Measurements from ENCODE around the gene FLT4. TPM values are rescaled to one million over a fixed set of nuclear protein-coding genes. Genes with fewer than 3 reads are reported as not detected.
"Not testable (repeated sequence)": the region's sequence is repeated elsewhere in the genome, so short reads cannot be mapped to it uniquely, and the experiment has no call there.

FLT4 gene
- total RNA-seq, 6 experiments from 2014 or later: 5.3 to 15.1 (median 8.0) TPM

GRCh38 chr5:180688330-180689070, 39.1 kb upstream of the FLT4 start:
- intact Hi-C loops (cut with DNase I): no loop called here
- TF ChIP-seq CTCF (IDR thresholded peaks at IDR 0.05): no peak
- Histone ChIP-seq H3K4me3 (no peak overlapping the region), H3K27ac (no peak overlapping the region), H3K27me3 (no peaks in the 10 kb centered on the region), H3K4me1 (no peaks in the 10 kb centered on the region), H3K36me3 (no peaks in the 10 kb centered on the region), H3K9me3 (no peaks in the 10 kb centered on the region)
- no peak for DNase-seq
- no peak for ATAC-seq
- 42% methylated on average over 8 of the region's 8 CpGs for WGBS (ENCODE audit: insufficient coverage, low coverage, low lambda C conversion rate, missing lambda C conversion rate)

- ATAC-seq; H3K4me3 ChIP-seq; H3K27me3 ChIP-seq; H3K9me3 ChIP-seq; intact Hi-C loops (cut with DNase I); H3K36me3 ChIP-seq; H3K27ac ChIP-seq; H3K4me1 ChIP-seq; DNase-seq: not testable (repeated sequence)
- 44% methylated on average over 10 of the region's 12 CpGs for WGBS (ENCODE audit: insufficient coverage, low coverage, low lambda C conversion rate, missing lambda C conversion rate)
Observed at GRCh38 chr5:180686799-180687198, 37.4 kb upstream of the FLT4 start.

- ATAC-seq: no peak
- Histone ChIP-seq H3K9me3 (no peaks in the 10 kb centered on the region), H3K4me3 (no peak overlapping the region), H3K4me1 (no peaks in the 10 kb centered on the region), H3K36me3 (no peaks in the 10 kb centered on the region), H3K27ac (no peak overlapping the region), H3K27me3 (no peaks in the 10 kb centered on the region)
- DNase-seq: no peak
- no peak for TF ChIP-seq POLR2A (IDR thresholded peaks at IDR 0.05)
- TF ChIP-seq CTCF (IDR thresholded peaks at IDR 0.05): no peak
- intact Hi-C loops (cut with DNase I): no loop called here
- 68% methylated on average over 13 of the region's 15 CpGs for WGBS (ENCODE audit: insufficient coverage, low coverage, low lambda C conversion rate, missing lambda C conversion rate)
Observed at GRCh38 chr5:180684623-180685161, 35.3 kb upstream of the FLT4 start.

- TF ChIP-seq POLR2A (IDR thresholded peaks at IDR 0.05) (no peak), CTCF (IDR thresholded peaks at IDR 0.05) (no peak)
- no peaks in the 10 kb centered on the region for H3K36me3 ChIP-seq
- no peak overlapping the region for H3K27ac ChIP-seq
- H3K9me3 ChIP-seq: no peaks in the 10 kb centered on the region
- intact Hi-C loops (cut with DNase I): no loop called here
- H3K27me3 ChIP-seq: no peaks in the 10 kb centered on the region
- 58% methylated on average over 6 of the region's 6 CpGs for WGBS (ENCODE audit: insufficient coverage, low coverage, low lambda C conversion rate, missing lambda C conversion rate)
- H3K4me3 ChIP-seq: no peak overlapping the region
- no peaks in the 10 kb centered on the region for H3K4me1 ChIP-seq
- ATAC-seq (no peak), DNase-seq (no peak)
Observed at GRCh38 chr5:180683220-180683922, 34.0 kb upstream of the FLT4 start.

GRCh38 chr5:180682560-180682959, 33.2 kb upstream of the FLT4 start:
- Histone ChIP-seq H3K4me3 (no peak overlapping the region), H3K4me1 (no peaks in the 10 kb centered on the region), H3K9me3 (no peaks in the 10 kb centered on the region), H3K27ac (no peak overlapping the region), H3K27me3 (no peaks in the 10 kb centered on the region), H3K36me3 (no peaks in the 10 kb centered on the region)
- DNase-seq (no peak), ATAC-seq (no peak)
- intact Hi-C loops (cut with DNase I): no loop called here
- WGBS (ENCODE audit: insufficient coverage, low coverage, low lambda C conversion rate, missing lambda C conversion rate): 8% methylated on average over 2 of the region's 8 CpGs
- TF ChIP-seq CTCF (IDR thresholded peaks at IDR 0.05): no peak
- TF ChIP-seq POLR2A (IDR thresholded peaks at IDR 0.05): no peak

- WGBS (ENCODE audit: insufficient coverage, low coverage, low lambda C conversion rate, missing lambda C conversion rate): no CpG with 5 or more reads among the region's 12 CpGs
Observed at GRCh38 chr5:180682008-180682407, 32.6 kb upstream of the FLT4 start.

GRCh38 chr5:180678319-180678718, 28.9 kb upstream of the FLT4 start:
- DNase-seq; H3K9me3 ChIP-seq; intact Hi-C loops (cut with DNase I); H3K27ac ChIP-seq; H3K4me3 ChIP-seq; H3K36me3 ChIP-seq; H3K27me3 ChIP-seq; ATAC-seq; H3K4me1 ChIP-seq: not testable (repeated sequence)
- 95% methylated on average over 10 of the region's 10 CpGs for WGBS (ENCODE audit: insufficient coverage, low coverage, low lambda C conversion rate, missing lambda C conversion rate)

More at GRCh38 chr5:180682008-180682407, 32.6 kb upstream of the FLT4 start:
- DNase-seq; ATAC-seq; H3K4me3 ChIP-seq; H3K9me3 ChIP-seq; H3K27ac ChIP-seq; H3K36me3 ChIP-seq; H3K4me1 ChIP-seq; H3K27me3 ChIP-seq; intact Hi-C loops (cut with DNase I): not testable (repeated sequence)

All from right lobe of liver (tissue), 6 donors.